HCT116 (cell line): ENCODE data around the gene TSPAN5.

Experiments used
- CEBPB ChIP-seq: IDR thresholded peaks from 2 replicates; pipeline ENCODE4 v1.6.1; 2012; ENCODE audit warnings: low read depth
- EZH2 ChIP-seq: fragments of 200-600 bp; sonication (generic); IDR thresholded peaks from 2 replicates; pipeline ENCODE4 v1.6.1; 2017; ENCODE audit warnings: antibody characterized with exemption, mixed run types
- EZH2phosphoT487 ChIP-seq: fragments of 200-600 bp; IDR thresholded peaks from 2 replicates; pipeline ENCODE4 v1.6.1; 2018; ENCODE audit warnings: antibody characterized with exemption, borderline replicate concordance
- JUND ChIP-seq: IDR thresholded peaks from 2 replicates; pipeline ENCODE4 v1.6.1; 2012
- POLR2A ChIP-seq: IDR thresholded peaks from 2 replicates; pipeline ENCODE4 v1.7.0; 2011; ENCODE audit warnings: borderline replicate concordance; ENCODE audit not compliant: insufficient read depth, insufficient read length; ENCODE audit errors: extremely low read depth
- SP1 ChIP-seq: IDR thresholded peaks from 2 replicates; pipeline ENCODE4 v1.6.1; 2012; ENCODE audit warnings: low read depth
- SRF ChIP-seq: IDR thresholded peaks from 2 replicates; pipeline ENCODE4 v1.6.1; 2012; ENCODE audit warnings: low read depth
- ZFX ChIP-seq: fragments of 450-650 bp; IDR thresholded peaks from 2 replicates; pipeline ENCODE4 v1.6.1; 2017
- ZNF274 ChIP-seq: fragments of 200-500 bp; sonication (Bioruptor generic); IDR thresholded peaks from 2 replicates; pipeline ENCODE4 v1.6.1; 2014; ENCODE audit warnings: mild to moderate bottlenecking, low read depth, low read length, inconsistent platforms
- TF ChIP-seq, protein P1 (sequence below), 3 experiments: fragments of 200-600 bp in 1 of 3; sonication (generic) in 1 of 3; IDR thresholded peaks in 2 of 3; conservative IDR thresholded peaks in 1 of 3; 2 replicates each; pipeline ENCODE4 v1.5.1; 2012 to 2017; ENCODE audit warnings: low read depth in 2 of 3, low read length in 2 of 3, antibody characterized with exemption in 1 of 3, borderline replicate concordance in 1 of 3, control low read depth in 1 of 3, mild to moderate bottlenecking in 1 of 3, mixed read lengths in 1 of 3, mixed run types in 1 of 3, moderate library complexity in 1 of 3; ENCODE audit not compliant: insufficient read depth in 1 of 3
- TF ChIP-seq, protein P2 (sequence below): IDR thresholded peaks from 2 replicates; pipeline ENCODE4 v1.6.1; 2012

DNA sequence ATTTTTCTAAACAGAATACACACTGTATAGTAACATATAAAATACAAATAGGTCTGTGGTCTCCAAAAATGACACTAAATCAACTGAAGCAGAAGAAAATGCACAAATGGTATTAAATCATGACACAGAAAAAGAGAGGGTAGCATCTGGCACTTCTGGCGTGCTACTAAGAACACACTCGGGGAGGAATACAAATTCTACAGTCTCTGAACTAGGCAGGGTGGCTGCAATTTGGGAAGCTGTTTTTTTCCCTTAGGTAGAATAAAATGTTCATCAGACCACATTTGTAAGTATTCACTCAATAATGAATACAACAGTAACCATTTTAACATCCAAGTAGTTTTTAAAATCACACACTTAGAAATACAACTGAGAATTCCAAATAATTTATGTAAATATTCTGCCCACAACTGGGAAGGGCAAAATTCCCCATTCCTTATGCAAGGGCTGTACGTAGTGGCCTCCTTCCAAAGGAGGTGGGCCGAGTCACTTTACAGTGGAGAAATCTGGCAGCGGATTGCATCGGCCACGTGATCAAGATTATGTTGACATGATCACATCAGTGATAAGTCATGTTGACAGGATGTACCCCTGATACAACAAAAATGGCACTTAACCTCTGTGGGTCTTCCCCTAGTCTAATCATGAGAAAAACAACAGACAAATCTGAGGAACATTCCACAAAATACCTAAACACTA, 101.1 kb downstream of the TSPAN5 start:
- TF ChIP-seq SRF (no peak), JUND (no peak), EZH2 (no peak), CEBPB (peak; percentile 36; the same call in 1 of the 2 replicates), ZNF274 (no peak), ZFX (no peak), EZH2phosphoT487 (no peak), SP1 (no peak), POLR2A (no peak)
- TF ChIP-seq, protein P1, sequence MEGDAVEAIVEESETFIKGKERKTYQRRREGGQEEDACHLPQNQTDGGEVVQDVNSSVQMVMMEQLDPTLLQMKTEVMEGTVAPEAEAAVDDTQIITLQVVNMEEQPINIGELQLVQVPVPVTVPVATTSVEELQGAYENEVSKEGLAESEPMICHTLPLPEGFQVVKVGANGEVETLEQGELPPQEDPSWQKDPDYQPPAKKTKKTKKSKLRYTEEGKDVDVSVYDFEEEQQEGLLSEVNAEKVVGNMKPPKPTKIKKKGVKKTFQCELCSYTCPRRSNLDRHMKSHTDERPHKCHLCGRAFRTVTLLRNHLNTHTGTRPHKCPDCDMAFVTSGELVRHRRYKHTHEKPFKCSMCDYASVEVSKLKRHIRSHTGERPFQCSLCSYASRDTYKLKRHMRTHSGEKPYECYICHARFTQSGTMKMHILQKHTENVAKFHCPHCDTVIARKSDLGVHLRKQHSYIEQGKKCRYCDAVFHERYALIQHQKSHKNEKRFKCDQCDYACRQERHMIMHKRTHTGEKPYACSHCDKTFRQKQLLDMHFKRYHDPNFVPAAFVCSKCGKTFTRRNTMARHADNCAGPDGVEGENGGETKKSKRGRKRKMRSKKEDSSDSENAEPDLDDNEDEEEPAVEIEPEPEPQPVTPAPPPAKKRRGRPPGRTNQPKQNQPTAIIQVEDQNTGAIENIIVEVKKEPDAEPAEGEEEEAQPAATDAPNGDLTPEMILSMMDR (IDR thresholded peaks at IDR 0.05 in 2 of 3, conservative IDR thresholded peaks at IDR 0.05 in 1 of 3; ENCODE audit: borderline replicate concordance in 1 of 3, insufficient read depth in 1 of 3, low read depth in 2 of 3, low read length in 2 of 3) = no peak
- TF ChIP-seq, protein P2, sequence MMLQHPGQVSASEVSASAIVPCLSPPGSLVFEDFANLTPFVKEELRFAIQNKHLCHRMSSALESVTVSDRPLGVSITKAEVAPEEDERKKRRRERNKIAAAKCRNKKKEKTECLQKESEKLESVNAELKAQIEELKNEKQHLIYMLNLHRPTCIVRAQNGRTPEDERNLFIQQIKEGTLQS = no peak
